Ishikawa (cell line): Measurements from ENCODE around the gene OVCH1.

Experiments used
- CEBPB ChIP-seq: IDR thresholded peaks from 2 replicates; pipeline ENCODE4 v1.6.1; 2012
- CREB1 ChIP-seq: IDR thresholded peaks from 2 replicates; pipeline ENCODE4 v1.6.1; 2012; ENCODE audit warnings: low read depth
- EP300 ChIP-seq: IDR thresholded peaks from 2 replicates; pipeline ENCODE4 v1.6.1; 2012; ENCODE audit warnings: borderline replicate concordance
- MAX ChIP-seq: IDR thresholded peaks from 2 replicates; pipeline ENCODE4 v1.6.1; 2012
- RAD21 ChIP-seq: IDR thresholded peaks from 2 replicates; pipeline ENCODE4 v1.6.1; 2012; ENCODE audit warnings: low read depth
- TAF1 ChIP-seq: IDR thresholded peaks from 2 replicates; pipeline ENCODE4 v1.6.1; 2012; ENCODE audit warnings: low read depth, mild to moderate bottlenecking
- TCF12 ChIP-seq: IDR thresholded peaks from 2 replicates; pipeline ENCODE4 v1.6.1; 2012; ENCODE audit warnings: low read depth
- TEAD4 ChIP-seq: IDR thresholded peaks from 2 replicates; pipeline ENCODE4 v1.6.1; 2012
- USF1 ChIP-seq: IDR thresholded peaks from 2 replicates; pipeline ENCODE4 v1.6.1; 2012
- YY1 ChIP-seq: IDR thresholded peaks from 2 replicates; pipeline ENCODE4 v1.6.1; 2012; ENCODE audit warnings: low read depth

- no peak for TF ChIP-seq YY1
- TF ChIP-seq USF1 = no peak
- TF ChIP-seq TAF1 = no peak
- TF ChIP-seq MAX = no peak
- TF ChIP-seq EP300 = no peak
- TF ChIP-seq CEBPB = peak; percentile 39; the same call in 1 of the 2 replicates
- no peak for TF ChIP-seq CREB1
- no peak for TF ChIP-seq TCF12
- TF ChIP-seq TEAD4 = no peak
- no peak for TF ChIP-seq RAD21
These were observed 83.1 kb downstream of the OVCH1 start for GRCh38 chr12:29414368-29414767.
